ENCODE measurements around the gene FOCAD. TPM values are rescaled to one million over a fixed set of nuclear protein-coding genes. Genes with fewer than 3 reads are reported as not detected.

FOCAD gene
- total RNA-seq, 1 donor from 2014 or later, result 25.5 TPM

GRCh38 chr9:20880271-20880670, 196.2 kb downstream of the FOCAD start:
- Histone ChIP-seq H3K27me3 (no peaks in the 10 kb centered on the region), H3K27ac (no peak overlapping the region), H3K9me3 (no peaks in the 10 kb centered on the region), H3K4me3 (no peak overlapping the region), H3K36me3 (peaks cover 10% of the 10 kb centered on the region), H3K4me1 (no peaks in the 10 kb centered on the region)
- no peak for DNase-seq
- no peak for ATAC-seq
- no peak for TF ChIP-seq CTCF (IDR thresholded peaks at IDR 0.05)
- intact Hi-C loops (cut with DNase I), result no loop called here

GRCh38 chr9:20880675-20881074, 196.6 kb downstream of the FOCAD start:
- ATAC-seq (no peak), DNase-seq (no peak)
- TF ChIP-seq CTCF (IDR thresholded peaks at IDR 0.05), result no peak
- H3K9me3 ChIP-seq, result no peaks in the 10 kb centered on the region
- H3K4me3 ChIP-seq, result no peak overlapping the region
- H3K36me3 ChIP-seq, result peaks cover 10% of the 10 kb centered on the region
- no peaks in the 10 kb centered on the region for H3K4me1 ChIP-seq
- no peak overlapping the region for H3K27ac ChIP-seq
- no peaks in the 10 kb centered on the region for H3K27me3 ChIP-seq
- intact Hi-C loops (cut with DNase I), result no loop called here

GRCh38 chr9:20884985-20885593, 201.0 kb downstream of the FOCAD start:
- TF ChIP-seq CTCF (IDR thresholded peaks at IDR 0.05), result peak; percentile 80
- Histone ChIP-seq H3K27ac (no peak overlapping the region), H3K4me1 (no peaks in the 10 kb centered on the region), H3K36me3 (peaks cover 10% of the 10 kb centered on the region), H3K27me3 (no peaks in the 10 kb centered on the region), H3K4me3 (no peak overlapping the region), H3K9me3 (no peaks in the 10 kb centered on the region)
- ATAC-seq (peak; percentile 69), DNase-seq (no peak)
- intact Hi-C loops (cut with DNase I), result no loop called here

GRCh38 chr9:20898885-20899554, 215.0 kb downstream of the FOCAD start:
- no peak for TF ChIP-seq CTCF (IDR thresholded peaks at IDR 0.05)
- H3K4me1 ChIP-seq, result no peaks in the 10 kb centered on the region
- ATAC-seq (no peak), DNase-seq (no peak)
- H3K9me3 ChIP-seq, result no peaks in the 10 kb centered on the region
- no peaks in the 10 kb centered on the region for H3K36me3 ChIP-seq
- H3K27ac ChIP-seq, result no peak overlapping the region
- no peak overlapping the region for H3K4me3 ChIP-seq
- H3K27me3 ChIP-seq, result no peaks in the 10 kb centered on the region
- intact Hi-C loops (cut with DNase I), result no loop called here

GRCh38 chr9:20903212-20903611, 219.2 kb downstream of the FOCAD start:
- ATAC-seq, result no peak
- Histone ChIP-seq H3K9me3 (no peaks in the 10 kb centered on the region), H3K4me1 (no peaks in the 10 kb centered on the region), H3K27me3 (no peaks in the 10 kb centered on the region), H3K27ac (no peak overlapping the region), H3K36me3 (no peaks in the 10 kb centered on the region), H3K4me3 (no peak overlapping the region)
- no peak for TF ChIP-seq CTCF (IDR thresholded peaks at IDR 0.05)
- intact Hi-C loops (cut with DNase I), result no loop called here
- DNase-seq, result no peak

All from upper lobe of right lung (tissue), 1 donor.